ENCODE measurements around the gene MARCHF10.

GRCh38 chr17:62760059-62760944 lies 47.8 kb downstream of the MARCHF10 start:
- no peak for TF ChIP-seq CTCF (IDR thresholded peaks at IDR 0.05)
- TF ChIP-seq POLR2A (IDR thresholded peaks at IDR 0.05) = no peak
